ENCODE measurements around the gene SDC1.

- TF ChIP-seq POLR2A (IDR thresholded peaks at IDR 0.05) = peak in 2 of 4 donors; percentile 40 to 87
- TF ChIP-seq, protein P1, sequence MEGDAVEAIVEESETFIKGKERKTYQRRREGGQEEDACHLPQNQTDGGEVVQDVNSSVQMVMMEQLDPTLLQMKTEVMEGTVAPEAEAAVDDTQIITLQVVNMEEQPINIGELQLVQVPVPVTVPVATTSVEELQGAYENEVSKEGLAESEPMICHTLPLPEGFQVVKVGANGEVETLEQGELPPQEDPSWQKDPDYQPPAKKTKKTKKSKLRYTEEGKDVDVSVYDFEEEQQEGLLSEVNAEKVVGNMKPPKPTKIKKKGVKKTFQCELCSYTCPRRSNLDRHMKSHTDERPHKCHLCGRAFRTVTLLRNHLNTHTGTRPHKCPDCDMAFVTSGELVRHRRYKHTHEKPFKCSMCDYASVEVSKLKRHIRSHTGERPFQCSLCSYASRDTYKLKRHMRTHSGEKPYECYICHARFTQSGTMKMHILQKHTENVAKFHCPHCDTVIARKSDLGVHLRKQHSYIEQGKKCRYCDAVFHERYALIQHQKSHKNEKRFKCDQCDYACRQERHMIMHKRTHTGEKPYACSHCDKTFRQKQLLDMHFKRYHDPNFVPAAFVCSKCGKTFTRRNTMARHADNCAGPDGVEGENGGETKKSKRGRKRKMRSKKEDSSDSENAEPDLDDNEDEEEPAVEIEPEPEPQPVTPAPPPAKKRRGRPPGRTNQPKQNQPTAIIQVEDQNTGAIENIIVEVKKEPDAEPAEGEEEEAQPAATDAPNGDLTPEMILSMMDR (IDR thresholded peaks at IDR 0.05) = no peak
- TF ChIP-seq EP300 (IDR thresholded peaks at IDR 0.05) = no peak
Measured at GRCh38 chr2:20186078-20186854, 38.7 kb downstream of the SDC1 start.

Measured in upper lobe of left lung (tissue), 4 donors.